IMR-90 (cell line): Measurements from ENCODE around the gene IL16. TPM values are rescaled to one million over a fixed set of nuclear protein-coding genes. Genes with fewer than 3 reads are reported as not detected.

Experiments used
- ATAC-seq: fragments of 200-7000 bp; cut with Tn5 transposase; 2 replicates; pipeline ENCODE4 v1.9.1; 2020; ENCODE audit warnings: low read depth, mild to moderate bottlenecking, moderate library complexity
- BruUV-seq: library from RNA; stranded (reverse); fragments of 400-500 nt; replicated peaks from 2 replicates; lab custom pipeline; 2021; lab: Mats Ljungman, UMichigan
- CTCF ChIA-PET: fragments of 300-600 bp; formaldehyde crosslinking; extraction: SDS; loops from one replicate; lab custom pipeline; 2021; ENCODE audit warnings: antibody characterized with exemption; lab: Yijun Ruan, JAX
- POLR2A ChIA-PET: fragments of 300-600 bp; sonication (Branson Sonifier 250); formaldehyde crosslinking; loops from one replicate; lab custom pipeline; 2022; ENCODE audit warnings: antibody characterized with exemption; ENCODE audit not compliant: unreplicated experiment; lab: Charles Lee
- DNase-seq: peaks from one replicate; pipeline ENCODE4 v3.0.0; 2013
- H2AFZ ChIP-seq: replicated peaks from 2 replicates; pipeline ENCODE3; 2013; ENCODE audit warnings: low read length, mild to moderate bottlenecking; ENCODE audit not compliant: poor library complexity
- H2AK5ac ChIP-seq: 2 replicates; pipeline ENCODE4 v1.6.1; 2013; ENCODE audit warnings: low read depth, low read length, inconsistent platforms
- H2AK9ac ChIP-seq: replicated peaks from 2 replicates; pipeline ENCODE3; 2013; ENCODE audit warnings: mild to moderate bottlenecking, low read depth, low read length, moderate library complexity; ENCODE audit not compliant: poor library complexity
- H2BK120ac ChIP-seq: 2 replicates; pipeline ENCODE4 v1.6.1; 2013; ENCODE audit warnings: low read depth, low read length, inconsistent platforms
- H2BK15ac ChIP-seq: 3 replicates; pipeline ENCODE4 v1.6.1; 2013; ENCODE audit warnings: low read depth, low read length, inconsistent platforms
- H2BK20ac ChIP-seq: 2 replicates; pipeline ENCODE4 v1.6.1; 2013; ENCODE audit warnings: low read depth, mild to moderate bottlenecking, inconsistent platforms, low read length, moderate library complexity
- H2BK5ac ChIP-seq: 2 replicates; pipeline ENCODE4 v1.6.1; 2013; ENCODE audit warnings: mild to moderate bottlenecking, low read depth, low read length, inconsistent platforms; ENCODE audit not compliant: poor library complexity, severe bottlenecking
- H3K14ac ChIP-seq: replicated peaks from 2 replicates; pipeline ENCODE4 v1.6.1; 2013; ENCODE audit warnings: low read depth, low read length, inconsistent platforms
- H3K18ac ChIP-seq: 2 replicates; pipeline ENCODE4 v1.6.1; 2013; ENCODE audit warnings: low read depth, low read length, control low read depth
- H3K23ac ChIP-seq: 2 replicates; pipeline ENCODE4 v1.6.1; 2013; ENCODE audit warnings: low read depth, low read length, inconsistent platforms
- H3K27ac ChIP-seq: 2 replicates; pipeline ENCODE4 v1.5.1; 2013; ENCODE audit warnings: mild to moderate bottlenecking, control low read depth, low read length; ENCODE audit not compliant: insufficient read depth
- H3K27me3 ChIP-seq: 2 replicates; pipeline ENCODE4 v1.6.1; 2013; ENCODE audit warnings: low read length; ENCODE audit not compliant: control insufficient read depth, insufficient read depth
- H3K36me3 ChIP-seq: 2 replicates; pipeline ENCODE4 v1.6.1; 2013; ENCODE audit warnings: low read length, mixed read lengths; ENCODE audit not compliant: control insufficient read depth, insufficient read depth
- H3K4ac ChIP-seq: 2 replicates; pipeline ENCODE4 v1.6.1; 2013; ENCODE audit warnings: low read depth, low read length, inconsistent platforms
- H3K4me1 ChIP-seq: 2 replicates; pipeline ENCODE4 v1.6.1; 2013; ENCODE audit warnings: low read length, mixed read lengths; ENCODE audit not compliant: control insufficient read depth, insufficient read depth
- H3K4me2 ChIP-seq: 2 replicates; pipeline ENCODE4 v1.6.1; 2013; ENCODE audit warnings: low read depth, mild to moderate bottlenecking, control low read depth, low read length, moderate library complexity
- H3K4me3 ChIP-seq: 2 replicates; pipeline ENCODE4 v1.5.1; 2013; ENCODE audit warnings: low read depth, mild to moderate bottlenecking, control low read depth, low read length, moderate library complexity; ENCODE audit not compliant: insufficient read depth
- H3K56ac ChIP-seq: 2 replicates; pipeline ENCODE4 v1.6.1; 2013; ENCODE audit warnings: low read length, inconsistent platforms; ENCODE audit not compliant: insufficient read depth; ENCODE audit errors: extremely low read depth
- H3K79me1 ChIP-seq, 2 experiments: 2 replicates each; pipeline ENCODE4 v1.6.1; 2013; ENCODE audit warnings: low read length in 2 of 2, inconsistent platforms in 1 of 2, low read depth in 1 of 2
- H3K9ac ChIP-seq: 2 replicates; pipeline ENCODE4 v1.6.1; 2013; ENCODE audit warnings: low read depth, low read length, control low read depth
- H3K9me1 ChIP-seq: 2 replicates; pipeline ENCODE4 v1.6.1; 2013; ENCODE audit warnings: low read length, inconsistent platforms; ENCODE audit not compliant: insufficient read depth
- H3K9me3 ChIP-seq: 2 replicates; pipeline ENCODE4 v1.6.1; 2013; ENCODE audit warnings: low read length; ENCODE audit not compliant: control insufficient read depth, insufficient read depth
- H4K20me1 ChIP-seq: 2 replicates; pipeline ENCODE4 v1.6.1; 2013; ENCODE audit warnings: low read length, inconsistent platforms; ENCODE audit not compliant: insufficient read depth
- H4K5ac ChIP-seq: 2 replicates; pipeline ENCODE4 v1.6.1; 2013; ENCODE audit warnings: mild to moderate bottlenecking, low read depth, low read length, control low read depth
- H4K8ac ChIP-seq, 2 experiments: 2 replicates each; pipeline ENCODE4 v1.6.1; 2013; ENCODE audit warnings: low read depth in 2 of 2, low read length in 2 of 2, control low read depth in 1 of 2, inconsistent platforms in 1 of 2
- H4K91ac ChIP-seq: 2 replicates; pipeline ENCODE4 v1.6.1; 2013; ENCODE audit warnings: low read depth, low read length, inconsistent platforms; ENCODE audit not compliant: insufficient read depth
- MAZ ChIP-seq: IDR thresholded peaks from 2 replicates; pipeline ENCODE4 v1.6.1; 2012; ENCODE audit warnings: low read depth, mild to moderate bottlenecking, low read length, improper control_type of control experiment, moderate library complexity, borderline replicate concordance
- MXI1 ChIP-seq: IDR thresholded peaks from 2 replicates; pipeline ENCODE4 v1.6.1; 2012; ENCODE audit warnings: low read depth, mild to moderate bottlenecking, low read length, moderate library complexity, borderline replicate concordance
- NFE2L2 ChIP-seq: fragments of 150-350 bp; IDR thresholded peaks from 2 replicates; pipeline ENCODE4 v1.6.1; 2016; ENCODE audit warnings: low read depth, mild to moderate bottlenecking, low read length
- WGBS, 2 experiments: methylation state at CpG; one replicate each; pipeline versions ENCODE4 v1.1.5 to v1.1.7; 2013; ENCODE audit warnings: missing lambda C conversion rate in 2 of 2; ENCODE audit not compliant: insufficient read length in 1 of 2; ENCODE audit errors: extremely low coverage in 2 of 2; 5-methylcytosine and 5-hydroxymethylcytosine counted together
- dilution Hi-C: fragments of 300-500 bp; cut with HindIII; formaldehyde crosslinking; loops from one replicate; pipeline ENCODE4 v1.14.3; 2018; ENCODE audit warnings: low sequenced_read_pairs; ENCODE audit not compliant: unreplicated experiment
- in situ Hi-C: fragments of 300-500 bp; cut with MboI; formaldehyde crosslinking; loops from 3 replicates; pipeline ENCODE4 v1.14.3; 2019; ENCODE audit warnings: low sequenced_read_pairs, inconsistent platforms, mixed read lengths
- intact Hi-C: fragments of 100-400 bp; cut with micrococcal nuclease; formaldehyde crosslinking; loops from 2 replicates; pipeline ENCODE4 v1.10.0; 2022
- polyA plus RNA-seq, 3 experiments: library from polyadenylated mRNA; depleted of rRNA; stranded (reverse); fragments of >200 nt; gene quantifications; 2 replicates each; pipeline ENCODE4 v1.2.3, GENCODE V29; 2012; ENCODE audit warnings: low replicate concordance in 1 of 3
- total RNA-seq: library from RNA; depleted of rRNA; stranded (reverse); fragments of >200 nt; gene quantifications from 2 replicates; pipeline ENCODE4 v1.2.3, GENCODE V29; 2012

Gene IL16
- total and polyA plus RNA-seq, 2 of the 4 experiments (the other 2 are of a cell fraction) = 0.18 to 0.27 TPM

GRCh38 chr15:81309647-81310450, 113.2 kb downstream of the IL16 start:
- H3K4ac ChIP-seq = no peak overlapping the region
- H3K9me3 ChIP-seq = no peaks in the 10 kb centered on the region
- H3K27me3 ChIP-seq = no peaks in the 10 kb centered on the region
- peaks cover 34% of the 10 kb centered on the region for H3K36me3 ChIP-seq
- no peaks in the 10 kb centered on the region for H4K20me1 ChIP-seq
- no peak overlapping the region for H4K91ac ChIP-seq
- intact Hi-C loops (no loop called here), dilution Hi-C loops (no loop called here), in situ Hi-C loops (no loop called here)
- ChIA-PET POLR2A (no interaction called here), CTCF (interaction anchor here (1.2 kb wide), 1 partner anchor 9 kb away, joined by 3 read pairs; no protein-coding TSS in a partner anchor)
- H2BK5ac ChIP-seq = no peak overlapping the region
- no peak overlapping the region for H4K5ac ChIP-seq
- H2BK120ac ChIP-seq = no peak overlapping the region
- peak overlapping the region; percentile 40; the same call in 1 of the 3 replicates for H2BK15ac ChIP-seq
- peaks cover 36% of the 10 kb centered on the region for H3K9me1 ChIP-seq
- no peak overlapping the region for H4K8ac ChIP-seq
- no peak overlapping the region for H3K23ac ChIP-seq
- no peak overlapping the region for H3K14ac ChIP-seq
- no peak overlapping the region for H2AFZ ChIP-seq
- no peak overlapping the region for H2BK20ac ChIP-seq
- no peak overlapping the region for H3K4me2 ChIP-seq
- BruUV-seq = no TSS peak
- no peak overlapping the region for H2AK9ac ChIP-seq
- no CpG with 5 or more reads among the region's 8 CpGs for WGBS, 2 experiments
- H3K27ac ChIP-seq = no peak overlapping the region
- no peak overlapping the region for H3K4me3 ChIP-seq
- H3K9ac ChIP-seq = no peak overlapping the region
- DNase-seq (no peak), ATAC-seq (no peak)
- TF ChIP-seq MXI1 = no peak
- no peak for TF ChIP-seq NFE2L2
- no peak for TF ChIP-seq MAZ
- H3K56ac ChIP-seq = no peak overlapping the region
- H3K79me1 ChIP-seq = 0 out of 4 replicates have a peak, but pooled peaks cover 0 to 11% of the 10 kb centered on the region in 2 experiments
- no peak overlapping the region for H3K18ac ChIP-seq
- no peak overlapping the region; the same call in 1 of the 2 replicates for H2AK5ac ChIP-seq
- peaks cover 20% of the 10 kb centered on the region for H3K4me1 ChIP-seq
